ENCODE data around the gene STAG3. TPM values are rescaled to one million over a fixed set of nuclear protein-coding genes. Genes with fewer than 3 reads are reported as not detected.
"Not testable (repeated sequence)": the region's sequence is repeated elsewhere in the genome, so short reads cannot be mapped to it uniquely, and the experiment has no call there.

STAG3 gene
- total and polyA plus RNA-seq, 2 of the 4 experiments (the other 2 are of a cell fraction) = 0.36 to 0.65 TPM

- Histone ChIP-seq H3K56ac (ENCODE audit: extremely low read depth, insufficient read depth, low read length) (no peak overlapping the region), H2AK5ac (ENCODE audit: low read depth, low read length) (no peak overlapping the region), H4K5ac (ENCODE audit: low read depth, low read length) (no peak overlapping the region), H3K4ac (ENCODE audit: low read depth, low read length) (no peak overlapping the region), H3K14ac (replicated peaks; ENCODE audit: low read depth, low read length) (no peak overlapping the region), H4K8ac (ENCODE audit: low read depth in 2 of 2, low read length in 2 of 2) (no peak overlapping the region), H3K27ac (ENCODE audit: insufficient read depth, low read length) (no peak overlapping the region), H3K36me3 (ENCODE audit: control insufficient read depth, insufficient read depth, low read length) (peaks cover 17% of the 10 kb centered on the region; the same call in 1 of the 2 replicates), H3K9me1 (ENCODE audit: insufficient read depth, low read length) (no peaks in the 10 kb centered on the region), H3K4me1 (ENCODE audit: control insufficient read depth, insufficient read depth, low read length) (no peaks in the 10 kb centered on the region), H3K9me3 (ENCODE audit: control insufficient read depth, insufficient read depth, low read length) (no peaks in the 10 kb centered on the region), H4K20me1 (ENCODE audit: insufficient read depth, low read length) (no peaks in the 10 kb centered on the region), H2BK15ac (ENCODE audit: low read depth, low read length) (no peak overlapping the region), H2AK9ac (replicated peaks; ENCODE audit: low read depth, low read length, poor library complexity) (no peak overlapping the region), H2BK5ac (ENCODE audit: low read depth, low read length, poor library complexity, severe bottlenecking) (no peak overlapping the region), H3K9ac (ENCODE audit: low read depth, low read length) (no peak overlapping the region), H3K79me1 (ENCODE audit: low read depth in 1 of 2, low read length in 2 of 2) (no peaks in the 10 kb centered on the region), H2BK20ac (ENCODE audit: low read depth, low read length) (no peak overlapping the region), H3K27me3 (ENCODE audit: control insufficient read depth, insufficient read depth, low read length) (no peaks in the 10 kb centered on the region), H3K4me3 (ENCODE audit: insufficient read depth, low read depth, low read length) (no peak overlapping the region), H3K18ac (ENCODE audit: low read depth, low read length) (no peak overlapping the region), H2AFZ (replicated peaks; ENCODE audit: low read length, poor library complexity) (no peak overlapping the region), H3K4me2 (ENCODE audit: low read depth, low read length) (no peak overlapping the region), H2BK120ac (ENCODE audit: low read depth, low read length) (no peak overlapping the region), H4K91ac (ENCODE audit: insufficient read depth, low read depth, low read length) (no peak overlapping the region), H3K23ac (ENCODE audit: low read depth, low read length) (no peak overlapping the region)
- intact Hi-C loops (cut with micrococcal nuclease) (no loop called here), in situ Hi-C loops (cut with MboI; ENCODE audit: low sequenced_read_pairs) (no loop called here), dilution Hi-C loops (cut with HindIII; ENCODE audit: low sequenced_read_pairs, unreplicated experiment) (no loop called here)
- POLR2A ChIA-PET (ENCODE audit: unreplicated experiment) = no interaction called here
- ATAC-seq (ENCODE audit: low read depth) (no peak), DNase-seq (no peak)
- 97% methylated on average over 6 of the region's 13 CpGs; no CpG with 5 or more reads in 1 of the 2 experiments for WGBS, 2 experiments (ENCODE audit: extremely low coverage in 2 of 2, insufficient read length in 1 of 2)
- no TSS peak for BruUV-seq (replicated peaks)
- CTCF ChIA-PET = no interaction called here
- TF ChIP-seq CTCF (conservative IDR thresholded peaks at IDR 0.05; ENCODE audit: low read depth, low read length) = no peak
- no peak for TF ChIP-seq NFE2L2 (IDR thresholded peaks at IDR 0.05; ENCODE audit: low read depth, low read length)
Observed at GRCh38 chr7:100222445-100223132, 44.9 kb downstream of the STAG3 start.

GRCh38 chr7:100223376-100223927 lies 45.7 kb downstream of the STAG3 start:
- H2BK20ac ChIP-seq (ENCODE audit: low read depth, low read length); in situ Hi-C loops (cut with MboI; ENCODE audit: low sequenced_read_pairs); H3K9ac ChIP-seq (ENCODE audit: low read depth, low read length); H3K9me3 ChIP-seq (ENCODE audit: control insufficient read depth, insufficient read depth, low read length); H4K91ac ChIP-seq (ENCODE audit: insufficient read depth, low read depth, low read length); H3K4me2 ChIP-seq (ENCODE audit: low read depth, low read length); H2AK9ac ChIP-seq (replicated peaks; ENCODE audit: low read depth, low read length, poor library complexity); H3K4me3 ChIP-seq (ENCODE audit: insufficient read depth, low read depth, low read length); H2AFZ ChIP-seq (replicated peaks; ENCODE audit: low read length, poor library complexity); H2BK120ac ChIP-seq (ENCODE audit: low read depth, low read length); H3K4me1 ChIP-seq (ENCODE audit: control insufficient read depth, insufficient read depth, low read length); DNase-seq; H2AK5ac ChIP-seq (ENCODE audit: low read depth, low read length); H3K23ac ChIP-seq (ENCODE audit: low read depth, low read length); H3K4ac ChIP-seq (ENCODE audit: low read depth, low read length); H3K79me1 ChIP-seq (ENCODE audit: low read depth in 1 of 2, low read length in 2 of 2); CTCF ChIA-PET; POLR2A ChIA-PET (ENCODE audit: unreplicated experiment); ATAC-seq (ENCODE audit: low read depth); H3K27me3 ChIP-seq (ENCODE audit: control insufficient read depth, insufficient read depth, low read length); intact Hi-C loops (cut with micrococcal nuclease); H3K9me1 ChIP-seq (ENCODE audit: insufficient read depth, low read length); H3K56ac ChIP-seq (ENCODE audit: extremely low read depth, insufficient read depth, low read length); H2BK5ac ChIP-seq (ENCODE audit: low read depth, low read length, poor library complexity, severe bottlenecking); H3K14ac ChIP-seq (replicated peaks; ENCODE audit: low read depth, low read length); H4K20me1 ChIP-seq (ENCODE audit: insufficient read depth, low read length); H2BK15ac ChIP-seq (ENCODE audit: low read depth, low read length); BruUV-seq (replicated peaks); H3K18ac ChIP-seq (ENCODE audit: low read depth, low read length); H4K8ac ChIP-seq (ENCODE audit: low read depth in 2 of 2, low read length in 2 of 2); H4K5ac ChIP-seq (ENCODE audit: low read depth, low read length); H3K27ac ChIP-seq (ENCODE audit: insufficient read depth, low read length); dilution Hi-C loops (cut with HindIII; ENCODE audit: low sequenced_read_pairs, unreplicated experiment): not testable (repeated sequence)
- 92% methylated on average over 4 of the region's 17 CpGs; no CpG with 5 or more reads in 1 of the 2 experiments for WGBS, 2 experiments (ENCODE audit: extremely low coverage in 2 of 2, insufficient read length in 1 of 2)
- H3K36me3 ChIP-seq (ENCODE audit: control insufficient read depth, insufficient read depth, low read length) = peaks cover 19% of the 10 kb centered on the region; the same call in 1 of the 2 replicates

All from IMR-90 (cell line).